Measurements from ENCODE around the gene FDX2. TPM values are rescaled to one million over a fixed set of nuclear protein-coding genes. Genes with fewer than 3 reads are reported as not detected.

Gene FDX2
- total and polyA plus RNA-seq, 2 of the 13 experiments (the other 11 are each of a cell fraction or from before 2014, with no cell fraction given): 21.0 to 24.7 TPM

DNA sequence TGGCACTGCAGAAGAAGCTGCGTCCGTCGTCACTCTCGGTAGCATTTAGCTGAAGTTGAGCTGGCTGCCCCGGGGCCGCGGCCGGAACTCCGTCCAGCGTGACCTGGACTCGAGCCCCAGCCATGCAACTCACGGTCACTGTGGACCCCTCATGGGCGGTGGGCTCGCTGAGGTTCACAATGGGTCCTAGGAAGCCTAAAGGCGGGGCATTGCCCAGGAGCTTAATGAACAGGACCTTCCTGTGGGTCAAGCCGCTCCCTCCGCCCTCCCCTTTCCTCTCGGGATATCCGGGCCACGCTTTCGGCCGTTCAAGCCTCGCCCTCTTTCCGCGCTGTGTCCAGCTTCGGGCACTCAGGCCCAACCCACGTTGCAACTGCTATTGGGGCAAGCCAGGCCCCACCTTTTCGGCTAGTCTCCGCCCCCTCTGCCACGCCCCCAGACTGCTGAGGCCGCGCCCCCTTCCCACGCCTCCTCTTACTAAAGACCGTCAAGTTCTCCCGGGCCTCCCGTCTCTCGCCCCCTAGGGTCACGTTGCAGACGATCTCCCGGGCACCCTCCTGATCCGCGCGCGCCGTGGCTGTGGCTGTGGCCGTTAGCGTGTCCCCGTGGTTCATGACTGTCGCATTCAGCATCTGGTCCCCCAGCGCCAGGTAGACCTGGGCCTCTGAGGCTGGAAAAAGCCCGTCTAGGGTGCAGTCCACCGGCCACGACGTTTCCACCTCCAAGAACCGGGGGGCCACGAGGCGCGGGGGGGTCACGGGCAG is 19.0 kb upstream of the FDX2 start (continued):
- TF ChIP-seq XRCC5 (optimal IDR thresholded peaks at IDR 0.05; ENCODE audit: low read length): peak; percentile 18
- peak; percentile 62 for TF ChIP-seq GATAD1 (CRISPR knock-in tag; IDR thresholded peaks at IDR 0.05)
- no peak; the same call in 1 of the 2 replicates for TF ChIP-seq ZNF609 (CRISPR knock-in tag; IDR thresholded peaks at IDR 0.05; ENCODE audit: borderline replicate concordance)
- no peak for TF ChIP-seq ZNF75D (CRISPR knock-in tag; IDR thresholded peaks at IDR 0.05; ENCODE audit: borderline replicate concordance)
- TF ChIP-seq RELA (CRISPR knock-in tag; IDR thresholded peaks at IDR 0.05): no peak
- no peak for TF ChIP-seq MTF2 (CRISPR knock-in tag; IDR thresholded peaks at IDR 0.05; ENCODE audit: borderline replicate concordance)
- no peak for TF ChIP-seq ATF2 (CRISPR knock-in tag; IDR thresholded peaks at IDR 0.05)
- no peak for TF ChIP-seq EP300 (IDR thresholded peaks at IDR 0.05; ENCODE audit: low read depth in 2 of 2, low read length in 2 of 2)
- TF ChIP-seq EP300 (CRISPR knock-in tag; IDR thresholded peaks at IDR 0.05; ENCODE audit: borderline replicate concordance): no peak
- TF ChIP-seq PRDM15 (CRISPR knock-in tag; IDR thresholded peaks at IDR 0.05): peak; percentile 67; the same call in 1 of the 2 replicates
- TF ChIP-seq, protein P1, sequence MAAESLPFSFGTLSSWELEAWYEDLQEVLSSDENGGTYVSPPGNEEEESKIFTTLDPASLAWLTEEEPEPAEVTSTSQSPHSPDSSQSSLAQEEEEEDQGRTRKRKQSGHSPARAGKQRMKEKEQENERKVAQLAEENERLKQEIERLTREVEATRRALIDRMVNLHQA (CRISPR knock-in tag; IDR thresholded peaks at IDR 0.05): no peak
- TF ChIP-seq ZNF251 (CRISPR knock-in tag; IDR thresholded peaks at IDR 0.05): no peak
- TF ChIP-seq NR2F6 (IDR thresholded peaks at IDR 0.05): no peak
- TF ChIP-seq NR2F6 (CRISPR knock-in tag; IDR thresholded peaks at IDR 0.05): peak; percentile 49; the same call in 1 of the 2 replicates
- TF ChIP-seq EZH2 (conservative IDR thresholded peaks at IDR 0.05; ENCODE audit: low read depth, low read length): no peak
- TF ChIP-seq NR2F2 (IDR thresholded peaks at IDR 0.05; ENCODE audit: borderline replicate concordance, low read depth): no peak
- TF ChIP-seq ZNF343 (CRISPR knock-in tag; IDR thresholded peaks at IDR 0.05): 0 out of 2 replicates have a peak, but pooled peaks have one; percentile 67
- TF ChIP-seq POGZ (CRISPR knock-in tag; IDR thresholded peaks at IDR 0.05): peak; percentile 59
- no peak for TF ChIP-seq ZNF354B (CRISPR knock-in tag; IDR thresholded peaks at IDR 0.05)
- TF ChIP-seq EED (CRISPR knock-in tag; IDR thresholded peaks at IDR 0.05): peak; percentile 62; the same call in 1 of the 2 replicates
- no peak for TF ChIP-seq MED8 (CRISPR knock-in tag; IDR thresholded peaks at IDR 0.05; ENCODE audit: insufficient replicate concordance)
